ENCODE data around the gene OCRL. TPM values are rescaled to one million over a fixed set of nuclear protein-coding genes. Genes with fewer than 3 reads are reported as not detected.
A peak's percentile ranks its signal among the peaks of the same experiment; 100 is the strongest.

The OCRL gene
- total and polyA plus RNA-seq, 2 of the 13 experiments (the other 11 are each of a cell fraction or from before 2014, with no cell fraction given): 13.4 to 32.0 TPM

DNA sequence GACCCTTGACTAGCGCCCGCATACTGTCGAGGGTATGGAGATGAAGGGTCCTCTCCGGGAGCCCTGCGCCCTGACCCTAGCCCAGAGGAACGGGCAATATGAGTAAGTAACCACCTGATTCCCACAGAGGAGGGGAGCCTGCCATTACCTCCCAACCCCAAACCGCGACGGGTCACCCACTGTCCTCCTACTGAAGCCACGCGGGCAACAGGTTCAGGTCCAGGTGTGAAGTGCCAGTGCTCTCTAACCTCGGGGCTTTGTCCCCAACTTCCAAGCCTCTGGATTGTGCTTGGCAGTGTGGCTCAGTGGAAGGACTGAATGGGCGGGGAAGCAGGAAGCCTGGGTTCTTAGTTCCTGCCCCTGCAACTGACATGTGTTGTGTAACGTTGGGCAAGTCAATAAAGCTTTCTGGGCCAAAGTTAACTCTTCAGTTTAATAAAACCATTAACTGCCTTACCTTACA lies 694 bp downstream of the OCRL start (continued):
- TF ChIP-seq, protein P1, sequence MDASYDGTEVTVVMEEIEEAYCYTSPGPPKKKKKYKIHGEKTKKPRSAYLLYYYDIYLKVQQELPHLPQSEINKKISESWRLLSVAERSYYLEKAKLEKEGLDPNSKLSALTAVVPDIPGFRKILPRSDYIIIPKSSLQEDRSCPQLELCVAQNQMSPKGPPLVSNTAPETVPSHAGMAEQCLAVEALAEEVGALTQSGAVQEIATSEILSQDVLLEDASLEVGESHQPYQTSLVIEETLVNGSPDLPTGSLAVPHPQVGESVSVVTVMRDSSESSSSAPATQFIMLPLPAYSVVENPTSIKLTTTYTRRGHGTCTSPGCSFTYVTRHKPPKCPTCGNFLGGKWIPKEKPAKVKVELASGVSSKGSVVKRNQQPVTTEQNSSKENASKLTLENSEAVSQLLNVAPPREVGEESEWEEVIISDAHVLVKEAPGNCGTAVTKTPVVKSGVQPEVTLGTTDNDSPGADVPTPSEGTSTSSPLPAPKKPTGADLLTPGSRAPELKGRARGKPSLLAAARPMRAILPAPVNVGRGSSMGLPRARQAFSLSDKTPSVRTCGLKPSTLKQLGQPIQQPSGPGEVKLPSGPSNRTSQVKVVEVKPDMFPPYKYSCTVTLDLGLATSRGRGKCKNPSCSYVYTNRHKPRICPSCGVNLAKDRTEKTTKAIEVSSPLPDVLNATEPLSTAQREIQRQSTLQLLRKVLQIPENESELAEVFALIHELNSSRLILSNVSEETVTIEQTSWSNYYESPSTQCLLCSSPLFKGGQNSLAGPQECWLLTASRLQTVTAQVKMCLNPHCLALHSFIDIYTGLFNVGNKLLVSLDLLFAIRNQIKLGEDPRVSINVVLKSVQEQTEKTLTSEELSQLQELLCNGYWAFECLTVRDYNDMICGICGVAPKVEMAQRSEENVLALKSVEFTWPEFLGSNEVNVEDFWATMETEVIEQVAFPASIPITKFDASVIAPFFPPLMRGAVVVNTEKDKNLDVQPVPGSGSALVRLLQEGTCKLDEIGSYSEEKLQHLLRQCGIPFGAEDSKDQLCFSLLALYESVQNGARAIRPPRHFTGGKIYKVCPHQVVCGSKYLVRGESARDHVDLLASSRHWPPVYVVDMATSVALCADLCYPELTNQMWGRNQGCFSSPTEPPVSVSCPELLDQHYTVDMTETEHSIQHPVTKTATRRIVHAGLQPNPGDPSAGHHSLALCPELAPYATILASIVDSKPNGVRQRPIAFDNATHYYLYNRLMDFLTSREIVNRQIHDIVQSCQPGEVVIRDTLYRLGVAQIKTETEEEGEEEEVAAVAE (CRISPR knock-in tag; IDR thresholded peaks at IDR 0.05; ENCODE audit: borderline replicate concordance): no peak
- TF ChIP-seq, protein P2, sequence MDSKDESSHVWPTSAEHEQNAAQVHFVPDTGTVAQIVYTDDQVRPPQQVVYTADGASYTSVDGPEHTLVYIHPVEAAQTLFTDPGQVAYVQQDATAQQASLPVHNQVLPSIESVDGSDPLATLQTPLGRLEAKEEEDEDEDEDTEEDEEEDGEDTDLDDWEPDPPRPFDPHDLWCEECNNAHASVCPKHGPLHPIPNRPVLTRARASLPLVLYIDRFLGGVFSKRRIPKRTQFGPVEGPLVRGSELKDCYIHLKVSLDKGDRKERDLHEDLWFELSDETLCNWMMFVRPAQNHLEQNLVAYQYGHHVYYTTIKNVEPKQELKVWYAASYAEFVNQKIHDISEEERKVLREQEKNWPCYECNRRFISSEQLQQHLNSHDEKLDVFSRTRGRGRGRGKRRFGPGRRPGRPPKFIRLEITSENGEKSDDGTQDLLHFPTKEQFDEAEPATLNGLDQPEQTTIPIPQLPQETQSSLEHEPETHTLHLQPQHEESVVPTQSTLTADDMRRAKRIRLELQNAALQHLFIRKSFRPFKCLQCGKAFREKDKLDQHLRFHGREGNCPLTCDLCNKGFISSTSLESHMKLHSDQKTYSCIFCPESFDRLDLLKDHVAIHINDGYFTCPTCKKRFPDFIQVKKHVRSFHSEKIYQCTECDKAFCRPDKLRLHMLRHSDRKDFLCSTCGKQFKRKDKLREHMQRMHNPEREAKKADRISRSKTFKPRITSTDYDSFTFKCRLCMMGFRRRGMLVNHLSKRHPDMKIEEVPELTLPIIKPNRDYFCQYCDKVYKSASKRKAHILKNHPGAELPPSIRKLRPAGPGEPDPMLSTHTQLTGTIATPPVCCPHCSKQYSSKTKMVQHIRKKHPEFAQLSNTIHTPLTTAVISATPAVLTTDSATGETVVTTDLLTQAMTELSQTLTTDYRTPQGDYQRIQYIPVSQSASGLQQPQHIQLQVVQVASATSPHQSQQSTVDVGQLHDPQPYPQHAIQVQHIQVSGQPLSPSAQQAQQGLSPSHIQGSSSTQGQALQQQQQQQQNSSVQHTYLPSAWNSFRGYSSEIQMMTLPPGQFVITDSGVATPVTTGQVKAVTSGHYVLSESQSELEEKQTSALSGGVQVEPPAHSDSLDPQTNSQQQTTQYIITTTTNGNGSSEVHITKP (CRISPR knock-in tag; IDR thresholded peaks at IDR 0.05; ENCODE audit: low read depth): no peak
- TF ChIP-seq DNMT3B (CRISPR knock-in tag; conservative IDR thresholded peaks at IDR 0.05): no peak
- TF ChIP-seq, protein P3, sequence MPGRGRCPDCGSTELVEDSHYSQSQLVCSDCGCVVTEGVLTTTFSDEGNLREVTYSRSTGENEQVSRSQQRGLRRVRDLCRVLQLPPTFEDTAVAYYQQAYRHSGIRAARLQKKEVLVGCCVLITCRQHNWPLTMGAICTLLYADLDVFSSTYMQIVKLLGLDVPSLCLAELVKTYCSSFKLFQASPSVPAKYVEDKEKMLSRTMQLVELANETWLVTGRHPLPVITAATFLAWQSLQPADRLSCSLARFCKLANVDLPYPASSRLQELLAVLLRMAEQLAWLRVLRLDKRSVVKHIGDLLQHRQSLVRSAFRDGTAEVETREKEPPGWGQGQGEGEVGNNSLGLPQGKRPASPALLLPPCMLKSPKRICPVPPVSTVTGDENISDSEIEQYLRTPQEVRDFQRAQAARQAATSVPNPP (CRISPR knock-in tag; IDR thresholded peaks at IDR 0.05): no peak
- TF ChIP-seq GFI1 (CRISPR knock-in tag; IDR thresholded peaks at IDR 0.05; ENCODE audit: borderline replicate concordance): no peak
- peak; percentile 50; the same call in 1 of the 2 replicates for TF ChIP-seq RXRA (CRISPR knock-in tag; IDR thresholded peaks at IDR 0.05)
- TF ChIP-seq ZSCAN29 (CRISPR knock-in tag; conservative IDR thresholded peaks at IDR 0.05): no peak
- TF ChIP-seq ARNT2 (CRISPR knock-in tag; IDR thresholded peaks at IDR 0.05; ENCODE audit: low read depth): no peak
- no peak for TF ChIP-seq HNRNPUL1 (IDR thresholded peaks at IDR 0.05; ENCODE audit: low read depth, low read length)
- TF ChIP-seq JUN (CRISPR knock-in tag; IDR thresholded peaks at IDR 0.05): no peak
- TF ChIP-seq, protein P4, sequence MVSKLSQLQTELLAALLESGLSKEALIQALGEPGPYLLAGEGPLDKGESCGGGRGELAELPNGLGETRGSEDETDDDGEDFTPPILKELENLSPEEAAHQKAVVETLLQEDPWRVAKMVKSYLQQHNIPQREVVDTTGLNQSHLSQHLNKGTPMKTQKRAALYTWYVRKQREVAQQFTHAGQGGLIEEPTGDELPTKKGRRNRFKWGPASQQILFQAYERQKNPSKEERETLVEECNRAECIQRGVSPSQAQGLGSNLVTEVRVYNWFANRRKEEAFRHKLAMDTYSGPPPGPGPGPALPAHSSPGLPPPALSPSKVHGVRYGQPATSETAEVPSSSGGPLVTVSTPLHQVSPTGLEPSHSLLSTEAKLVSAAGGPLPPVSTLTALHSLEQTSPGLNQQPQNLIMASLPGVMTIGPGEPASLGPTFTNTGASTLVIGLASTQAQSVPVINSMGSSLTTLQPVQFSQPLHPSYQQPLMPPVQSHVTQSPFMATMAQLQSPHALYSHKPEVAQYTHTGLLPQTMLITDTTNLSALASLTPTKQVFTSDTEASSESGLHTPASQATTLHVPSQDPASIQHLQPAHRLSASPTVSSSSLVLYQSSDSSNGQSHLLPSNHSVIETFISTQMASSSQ (IDR thresholded peaks at IDR 0.05; ENCODE audit: low read depth): no peak
- TF ChIP-seq, protein P4 (CRISPR knock-in tag; IDR thresholded peaks at IDR 0.05; ENCODE audit: borderline replicate concordance): no peak
- no peak for TF ChIP-seq HNRNPL (IDR thresholded peaks at IDR 0.05; ENCODE audit: low read depth, low read length)
- TF ChIP-seq ZZZ3 (CRISPR knock-in tag; IDR thresholded peaks at IDR 0.05; ENCODE audit: borderline replicate concordance): no peak

All from HepG2 (cell line).